Thoracic aorta (tissue), 2 donors: Measurements from ENCODE around the gene ETFA. TPM values are rescaled to one million over a fixed set of nuclear protein-coding genes. Genes with fewer than 3 reads are reported as not detected.

Source experiments
- ATAC-seq: fragments of 150-250 bp; one replicate; pipeline ENCODE4 v1.8.0; 2017; ENCODE audit warnings: low read depth; ENCODE audit not compliant: insufficient number of reproducible peaks, low FRiP score
- DNase-seq: peaks from one replicate; pipeline ENCODE4 v3.0.0-alpha.2; 2020; ENCODE audit warnings: low spot score
- H3K27ac ChIP-seq, 2 donors: fragments of 200-600 bp; sonication (generic); 1 replicate in 1 of 2; 2 replicates in 1 of 2; pipeline ENCODE4 v1.5.1; 2016; ENCODE audit warnings: mild to moderate bottlenecking in 2 of 2, moderate library complexity in 2 of 2
- H3K27me3 ChIP-seq: fragments of 200-600 bp; sonication (generic); replicated peaks from 2 replicates; pipeline ENCODE4 v1.6.0; 2016; ENCODE audit warnings: mild to moderate bottlenecking; ENCODE audit not compliant: insufficient read depth
- H3K36me3 ChIP-seq: fragments of 200-600 bp; sonication (generic); one replicate; pipeline ENCODE4 v1.5.1; 2016
- H3K4me1 ChIP-seq, 2 donors: fragments of 200-600 bp; sonication (generic); 1 replicate in 1 of 2; 2 replicates in 1 of 2; pipeline versions ENCODE4 v1.5.1 to v1.6.0; 2016; ENCODE audit warnings: low read depth in 2 of 2, mild to moderate bottlenecking in 1 of 2; ENCODE audit not compliant: control insufficient read depth in 1 of 2
- H3K4me3 ChIP-seq: fragments of 200-600 bp; sonication (generic); 2 replicates; pipeline ENCODE4 v1.5.1; 2016; ENCODE audit warnings: mild to moderate bottlenecking
- H3K9me3 ChIP-seq: fragments of 200-600 bp; sonication (generic); 2 replicates; pipeline ENCODE4 v1.5.1; 2016
- total RNA-seq, 2 donors: library from RNA; depleted of rRNA; stranded (reverse); fragments of >200 nt; gene quantifications; one replicate each; pipeline versions ENCODE4 v1.1.0 to v1.2.3, GENCODE V29; 2016
- TF ChIP-seq, protein P1 (sequence below): fragments of 200-600 bp; sonication (generic); IDR thresholded peaks from one replicate; pipeline ENCODE4 v1.5.1; 2019; ENCODE audit warnings: antibody characterized with exemption

Gene ETFA
- total RNA-seq, 2 donors from 2014 or later, result 56.9 to 57.1 TPM

DNA sequence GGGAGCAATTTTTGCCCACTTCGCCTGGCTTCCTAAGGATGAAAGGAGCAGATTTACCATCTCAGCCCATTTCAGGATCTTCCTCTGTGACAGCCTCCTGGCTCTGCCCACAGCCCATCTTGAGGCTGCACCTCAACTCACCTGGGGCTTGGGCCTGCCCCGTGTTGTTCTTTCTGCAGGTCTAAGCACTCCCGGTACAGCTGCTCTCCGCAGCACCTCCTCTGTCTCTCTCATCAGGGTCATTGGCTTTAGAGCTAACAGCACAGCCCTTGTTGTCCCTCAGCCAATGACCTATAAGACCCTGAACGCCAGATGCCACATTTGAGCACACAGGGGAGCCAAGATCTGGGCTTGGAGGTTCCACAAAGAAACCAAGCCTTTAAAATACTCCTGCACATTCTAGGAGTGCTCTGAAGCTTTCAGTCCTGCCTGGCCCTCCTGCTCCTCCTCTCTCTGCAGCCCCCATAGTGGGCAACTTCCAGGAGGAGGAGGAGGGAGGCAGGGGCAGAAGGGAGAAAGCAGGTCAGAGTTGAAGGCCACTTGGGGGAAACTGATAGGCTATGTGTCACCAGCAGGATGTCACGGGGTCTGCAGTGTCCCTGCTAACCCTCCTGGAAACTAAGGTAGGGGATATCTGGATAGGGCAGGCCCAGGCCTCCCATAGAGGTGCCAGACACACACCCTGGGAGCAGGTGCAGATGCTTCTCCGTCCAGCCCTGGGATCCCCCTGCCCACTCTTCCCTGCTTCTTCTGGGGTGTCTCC lies 115.6 kb downstream of the ETFA start:
- H3K9me3 ChIP-seq, result no peaks in the 10 kb centered on the region
- no peaks in the 10 kb centered on the region for H3K27me3 ChIP-seq
- TF ChIP-seq, protein P1, sequence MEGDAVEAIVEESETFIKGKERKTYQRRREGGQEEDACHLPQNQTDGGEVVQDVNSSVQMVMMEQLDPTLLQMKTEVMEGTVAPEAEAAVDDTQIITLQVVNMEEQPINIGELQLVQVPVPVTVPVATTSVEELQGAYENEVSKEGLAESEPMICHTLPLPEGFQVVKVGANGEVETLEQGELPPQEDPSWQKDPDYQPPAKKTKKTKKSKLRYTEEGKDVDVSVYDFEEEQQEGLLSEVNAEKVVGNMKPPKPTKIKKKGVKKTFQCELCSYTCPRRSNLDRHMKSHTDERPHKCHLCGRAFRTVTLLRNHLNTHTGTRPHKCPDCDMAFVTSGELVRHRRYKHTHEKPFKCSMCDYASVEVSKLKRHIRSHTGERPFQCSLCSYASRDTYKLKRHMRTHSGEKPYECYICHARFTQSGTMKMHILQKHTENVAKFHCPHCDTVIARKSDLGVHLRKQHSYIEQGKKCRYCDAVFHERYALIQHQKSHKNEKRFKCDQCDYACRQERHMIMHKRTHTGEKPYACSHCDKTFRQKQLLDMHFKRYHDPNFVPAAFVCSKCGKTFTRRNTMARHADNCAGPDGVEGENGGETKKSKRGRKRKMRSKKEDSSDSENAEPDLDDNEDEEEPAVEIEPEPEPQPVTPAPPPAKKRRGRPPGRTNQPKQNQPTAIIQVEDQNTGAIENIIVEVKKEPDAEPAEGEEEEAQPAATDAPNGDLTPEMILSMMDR, result no peak
- peaks cover 26 to 47% of the 10 kb centered on the region in 2 donors for H3K4me1 ChIP-seq
- ATAC-seq (no peak), DNase-seq (no peak)
- no peak overlapping the region for H3K4me3 ChIP-seq
- no peaks in the 10 kb centered on the region for H3K36me3 ChIP-seq
- H3K27ac ChIP-seq, result peak overlapping the region; percentile 36 to 43

DNA sequence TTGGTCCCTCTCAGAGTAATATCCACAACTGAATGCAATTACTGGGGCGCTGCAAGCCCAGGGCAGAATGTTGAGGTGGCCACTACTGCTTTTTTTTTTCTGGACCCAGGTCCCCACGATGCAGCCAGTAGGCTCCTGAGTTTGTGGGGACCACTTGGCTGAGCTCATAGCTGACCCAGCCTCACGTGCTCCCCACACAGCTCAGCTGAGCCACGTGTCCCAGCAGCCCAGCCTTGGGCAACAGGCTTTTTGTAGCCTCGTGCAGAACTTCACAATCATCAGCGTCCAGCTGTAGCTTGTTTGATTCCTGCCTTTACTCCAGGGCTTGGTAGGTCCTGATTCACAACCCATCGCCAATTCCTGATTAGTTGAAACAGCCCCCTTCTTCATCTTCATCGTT lies 117.3 kb downstream of the ETFA start:
- no peak overlapping the region for H3K27ac ChIP-seq
- peaks cover 21 to 40% of the 10 kb centered on the region in 2 donors for H3K4me1 ChIP-seq
- ATAC-seq, result no peak

DNA sequence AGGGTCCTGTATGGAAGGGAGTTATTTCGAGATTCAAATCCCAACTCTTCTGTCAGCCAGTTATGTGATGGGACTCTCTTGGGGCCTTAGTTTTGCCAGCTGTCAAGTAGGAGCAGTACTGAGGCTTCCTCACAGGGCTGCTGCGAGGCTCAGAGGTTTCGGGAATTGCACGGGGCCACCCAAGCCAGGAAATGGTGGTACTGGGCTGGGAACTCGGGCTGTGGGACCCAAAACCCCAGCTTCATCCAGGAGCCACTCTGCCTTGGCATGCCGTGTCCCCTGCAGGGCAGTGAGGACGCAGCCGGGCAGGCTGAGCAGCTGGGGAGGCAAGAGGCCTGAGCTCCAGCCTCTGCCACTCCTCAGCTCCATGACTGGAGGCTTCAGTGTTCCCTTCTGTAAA lies 118.6 kb downstream of the ETFA start:
- Histone ChIP-seq H3K36me3 (no peaks in the 10 kb centered on the region), H3K4me3 (no peak overlapping the region), H3K4me1 (peaks cover 17 to 28% of the 10 kb centered on the region in 2 donors), H3K9me3 (no peaks in the 10 kb centered on the region), H3K27me3 (no peaks in the 10 kb centered on the region), H3K27ac (no peak overlapping the region)
- ATAC-seq (no peak), DNase-seq (no peak)
- TF ChIP-seq, protein P1, result no peak

More for the DNA sequence above, 117.3 kb downstream of the ETFA start:
- Histone ChIP-seq H3K36me3 (no peaks in the 10 kb centered on the region), H3K27me3 (no peaks in the 10 kb centered on the region), H3K4me3 (no peak overlapping the region), H3K9me3 (no peaks in the 10 kb centered on the region)
- TF ChIP-seq, protein P1, result no peak
- no peak for DNase-seq

DNA sequence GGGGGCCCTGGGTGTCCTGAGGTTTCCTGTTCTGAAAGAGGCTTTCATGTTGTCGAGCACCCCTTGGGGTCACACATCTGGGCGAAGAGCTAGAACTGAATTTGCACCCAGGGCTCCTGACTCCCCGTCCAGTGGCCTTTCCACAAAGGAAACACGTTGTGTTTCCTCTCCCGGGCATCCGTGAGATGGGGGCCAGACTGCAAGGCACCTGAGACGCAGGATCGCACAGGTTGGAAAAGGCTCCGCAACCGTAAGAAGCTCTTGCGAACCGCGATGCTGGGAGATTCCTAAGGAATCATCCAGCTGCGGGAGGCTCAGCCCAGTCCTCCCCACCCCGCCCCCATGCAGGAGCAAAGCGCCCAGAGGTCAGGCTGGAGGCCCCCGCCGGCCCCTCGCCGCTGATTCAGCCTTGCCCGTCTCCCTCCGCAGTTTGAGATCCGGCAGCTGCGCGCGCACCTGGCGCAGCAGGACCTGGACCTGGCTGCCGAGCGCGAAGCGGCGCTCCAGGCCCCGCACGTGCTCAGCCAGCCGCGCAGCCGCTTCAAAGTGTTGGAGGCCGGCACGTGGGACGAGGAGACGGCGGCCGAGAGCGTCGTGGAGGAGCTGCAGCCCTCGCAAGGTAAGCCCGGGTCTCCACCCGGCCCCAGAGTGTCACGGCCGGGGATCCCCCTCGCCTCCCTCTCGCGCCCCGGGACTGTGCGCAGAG lies 119.6 kb downstream of the ETFA start:
- no peaks in the 10 kb centered on the region for H3K27me3 ChIP-seq
- DNase-seq (no peak), ATAC-seq (no peak)
- TF ChIP-seq, protein P1, result no peak
- no peaks in the 10 kb centered on the region for H3K36me3 ChIP-seq
- H3K4me1 ChIP-seq, result peaks cover 8 to 18% of the 10 kb centered on the region in 2 donors
- no peaks in the 10 kb centered on the region for H3K9me3 ChIP-seq
- no peak overlapping the region for H3K4me3 ChIP-seq
- no peak overlapping the region for H3K27ac ChIP-seq

DNA sequence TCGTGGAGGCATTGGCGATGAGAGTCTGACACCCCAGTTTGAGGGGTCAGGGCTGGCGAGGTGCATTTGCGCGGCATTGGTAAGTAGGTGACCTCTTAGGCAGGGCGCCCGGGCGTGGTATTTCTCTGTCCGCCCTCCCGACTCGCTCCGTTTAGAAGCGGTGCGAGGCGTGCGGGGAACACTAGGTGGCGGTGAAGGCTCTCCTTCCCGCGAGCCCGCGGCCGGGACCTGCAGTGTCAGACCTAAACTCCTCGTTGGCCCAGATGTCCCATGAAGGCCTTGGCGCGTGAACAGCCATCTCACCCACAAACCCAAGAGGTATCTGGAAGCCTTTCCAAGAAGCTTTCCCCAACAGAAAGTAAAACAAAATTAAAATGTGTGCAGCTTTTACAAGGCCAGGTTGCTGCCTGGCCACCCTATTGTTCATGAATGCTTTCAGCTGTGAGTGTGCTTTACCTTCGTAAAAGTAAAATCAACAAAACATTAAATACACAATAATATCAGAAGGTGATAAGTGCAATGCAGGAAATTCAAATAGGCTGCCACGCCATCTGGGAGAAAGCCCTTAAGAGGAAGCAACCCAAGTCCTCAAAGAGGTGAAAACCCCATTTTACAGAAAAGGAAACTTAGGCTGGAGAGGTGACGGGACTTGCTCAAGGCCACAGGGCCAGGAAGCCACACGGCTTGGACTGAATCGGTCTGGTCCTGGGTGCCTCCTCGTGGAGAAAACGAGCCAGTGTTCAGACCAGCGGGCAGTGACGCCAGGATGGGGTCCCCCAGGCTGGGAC lies 120.3 kb downstream of the ETFA start:
- TF ChIP-seq, protein P1, result peak; percentile 93
- peak overlapping the region; percentile 39 for H3K4me3 ChIP-seq
- no peaks in the 10 kb centered on the region for H3K27me3 ChIP-seq
- DNase-seq (peak; percentile 36), ATAC-seq (no peak)
- H3K36me3 ChIP-seq, result no peaks in the 10 kb centered on the region
- no peak overlapping the region for H3K27ac ChIP-seq
- peaks cover 2 to 14% of the 10 kb centered on the region in 2 donors for H3K4me1 ChIP-seq
- H3K9me3 ChIP-seq, result no peaks in the 10 kb centered on the region
